Trophoblast cell (in vitro differentiated cells and primary cell): Measurements from ENCODE around the gene SURF2.
A peak's percentile ranks its signal among the peaks of the same experiment; 100 is the strongest.
"Not testable (repeated sequence)": the region's sequence is repeated elsewhere in the genome, so short reads cannot be mapped to it uniquely, and the experiment has no call there.

Experiments used
- DNase-seq, 2 donors: peaks; one replicate each; pipeline ENCODE4 v3.0.0-alpha.2; 2016
- H2AFZ ChIP-seq: 2 replicates; pipeline ENCODE4 v1.6.1; 2013; ENCODE audit warnings: low read length, moderate library complexity, mild to moderate bottlenecking; ENCODE audit not compliant: insufficient read depth, poor library complexity
- H2AK5ac ChIP-seq: 2 replicates; pipeline ENCODE4 v1.6.1; 2013; ENCODE audit warnings: mild to moderate bottlenecking, low read length
- H2BK120ac ChIP-seq: 2 replicates; pipeline ENCODE4 v1.6.1; 2013; ENCODE audit warnings: low read length, mild to moderate bottlenecking, moderate library complexity; ENCODE audit not compliant: insufficient read depth, poor library complexity
- H2BK12ac ChIP-seq: 2 replicates; pipeline ENCODE4 v1.6.1; 2013; ENCODE audit warnings: mild to moderate bottlenecking, low read length, moderate library complexity
- H2BK5ac ChIP-seq: 2 replicates; pipeline ENCODE4 v1.6.1; 2013; ENCODE audit warnings: low read length, low read depth, moderate library complexity, mild to moderate bottlenecking; ENCODE audit not compliant: poor library complexity
- H3K14ac ChIP-seq: 2 replicates; pipeline ENCODE4 v1.6.1; 2013; ENCODE audit warnings: mild to moderate bottlenecking, low read length
- H3K18ac ChIP-seq: 2 replicates; pipeline ENCODE4 v1.6.1; 2013; ENCODE audit warnings: mild to moderate bottlenecking, low read length
- H3K23ac ChIP-seq: 2 replicates; pipeline ENCODE4 v1.6.1; 2013; ENCODE audit warnings: low read length
- H3K27ac ChIP-seq: 2 replicates; pipeline ENCODE4 v1.5.1; 2013; ENCODE audit warnings: low read depth, mild to moderate bottlenecking, inconsistent platforms, low read length, moderate library complexity
- H3K27me3 ChIP-seq: 2 replicates; pipeline ENCODE4 v1.6.1; 2013; ENCODE audit warnings: inconsistent platforms, mild to moderate bottlenecking, low read length, moderate library complexity; ENCODE audit not compliant: insufficient read depth
- H3K36me3 ChIP-seq, 2 experiments: 1 replicate in 1 of 2; 2 replicates in 1 of 2; pipeline ENCODE4 v1.6.1; 2013; ENCODE audit warnings: low read length in 2 of 2, mild to moderate bottlenecking in 2 of 2, moderate library complexity in 1 of 2; ENCODE audit not compliant: insufficient read depth in 2 of 2, control insufficient read depth in 1 of 2
- H3K4ac ChIP-seq: 2 replicates; pipeline ENCODE4 v1.6.1; 2013; ENCODE audit warnings: low read depth, mild to moderate bottlenecking, low read length, moderate library complexity
- H3K4me1 ChIP-seq, 2 experiments: 1 replicate in 1 of 2; 2 replicates in 1 of 2; pipeline ENCODE4 v1.6.1; 2013; ENCODE audit warnings: low read length in 2 of 2, mild to moderate bottlenecking in 2 of 2, moderate library complexity in 1 of 2; ENCODE audit not compliant: insufficient read depth in 2 of 2, control insufficient read depth in 1 of 2
- H3K4me2 ChIP-seq: 2 replicates; pipeline ENCODE4 v1.6.1; 2013; ENCODE audit warnings: inconsistent platforms, mild to moderate bottlenecking, low read length, moderate library complexity
- H3K4me3 ChIP-seq: 2 replicates; pipeline ENCODE4 v1.5.1; 2013; ENCODE audit warnings: mild to moderate bottlenecking, low read depth, low read length, inconsistent platforms
- H3K79me1 ChIP-seq: one replicate; pipeline ENCODE4 v1.6.1; 2013; ENCODE audit warnings: low read length
- H3K79me2 ChIP-seq: 2 replicates; pipeline ENCODE4 v1.6.1; 2013; ENCODE audit warnings: low read length, mild to moderate bottlenecking; ENCODE audit not compliant: control insufficient read depth, insufficient read depth, poor library complexity
- H3K9ac ChIP-seq: 2 replicates; pipeline ENCODE4 v1.6.1; 2013; ENCODE audit warnings: mild to moderate bottlenecking, low read length
- H3K9me3 ChIP-seq: 2 replicates; pipeline ENCODE4 v1.6.1; 2013; ENCODE audit warnings: low read depth, mild to moderate bottlenecking, control low read depth, inconsistent platforms, low read length; ENCODE audit not compliant: insufficient read depth
- H4K12ac ChIP-seq: 2 replicates; pipeline ENCODE4 v1.6.1; 2013; ENCODE audit warnings: low read depth, mild to moderate bottlenecking, low read length, moderate library complexity
- H4K8ac ChIP-seq: 2 replicates; pipeline ENCODE4 v1.6.1; 2013; ENCODE audit warnings: low read depth, mild to moderate bottlenecking, low read length, moderate library complexity
- H4K91ac ChIP-seq: one replicate; pipeline ENCODE4 v1.6.1; 2013; ENCODE audit warnings: low read depth, mild to moderate bottlenecking, low read length, moderate library complexity
- WGBS: extraction: QIAGEN DNeasy Blood & Tissue Kit; methylation state at CpG from one replicate; pipeline ENCODE4 v1.1.7; 2013; ENCODE audit warnings: missing lambda C conversion rate; ENCODE audit not compliant: insufficient read length, insufficient coverage; ENCODE audit errors: extremely low coverage; 5-methylcytosine and 5-hydroxymethylcytosine counted together

SURF2 gene

DNA sequence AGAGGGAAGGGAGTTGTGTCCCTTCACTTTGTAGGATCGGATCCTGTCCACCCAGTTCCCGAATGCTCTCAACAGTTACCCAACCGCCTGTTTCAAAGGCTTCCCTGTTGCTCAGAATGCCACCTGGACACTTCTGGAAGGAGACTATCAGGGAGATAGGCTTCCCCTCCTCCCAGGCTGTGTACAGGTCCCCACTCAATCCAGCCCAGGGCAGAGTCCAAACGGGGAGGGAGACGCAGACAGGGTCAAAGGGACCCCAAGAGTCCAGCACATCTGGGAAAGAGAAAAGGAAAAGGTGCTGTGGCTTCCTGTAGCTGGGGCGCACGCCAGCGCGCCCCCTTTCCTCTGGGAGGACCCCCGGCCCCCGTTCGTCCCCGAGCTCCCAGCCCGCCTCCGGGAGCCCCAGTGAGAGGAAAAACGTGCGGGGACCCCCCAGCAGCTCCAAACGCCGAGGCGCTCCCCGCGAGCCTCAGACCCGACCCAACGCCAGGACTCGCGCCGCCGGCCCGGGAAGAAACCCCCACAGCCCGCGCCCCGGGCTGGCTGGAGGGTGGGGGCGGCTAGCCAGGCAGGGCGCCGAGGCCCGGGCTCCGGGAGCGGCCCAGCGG is 18.9 kb downstream of the SURF2 start:
- H4K91ac ChIP-seq, result peak overlapping the region; percentile 99
- H3K4me1 ChIP-seq, result peaks cover 4 to 5% of the 10 kb centered on the region in 2 experiments
- peak overlapping the region; percentile 98 for H2BK120ac ChIP-seq
- H2AK5ac ChIP-seq, result peak overlapping the region; percentile 92
- peak overlapping the region; percentile 87 for H4K12ac ChIP-seq
- H2BK5ac ChIP-seq, result peak overlapping the region; percentile 96
- H3K14ac ChIP-seq, result peak overlapping the region; percentile 99
- WGBS, result no CpG with 5 or more reads among the region's 39 CpGs
- peak; percentile 59 to 84 for DNase-seq
- peaks cover 17% of the 10 kb centered on the region for H3K79me1 ChIP-seq
- peak overlapping the region; percentile 37 for H3K23ac ChIP-seq
- peak overlapping the region; percentile 99 for H3K9ac ChIP-seq
- H2AFZ ChIP-seq, result peak overlapping the region; percentile 31
- H3K4ac ChIP-seq, result peak overlapping the region; percentile 100
- H3K4me2 ChIP-seq, result peak overlapping the region; percentile 74
- peak overlapping the region; percentile 96 for H4K8ac ChIP-seq
- H2BK12ac ChIP-seq, result no peak overlapping the region
- peaks cover 28 to 29% of the 10 kb centered on the region in 2 experiments for H3K36me3 ChIP-seq
- H3K18ac ChIP-seq, result peak overlapping the region; percentile 99
- H3K4me3 ChIP-seq, result peak overlapping the region; percentile 97
- no peaks in the 10 kb centered on the region for H3K27me3 ChIP-seq
- H3K27ac ChIP-seq, result peak overlapping the region; percentile 96
- H3K9me3 ChIP-seq, result peaks cover 3% of the 10 kb centered on the region
- H3K79me2 ChIP-seq, result peaks cover 28% of the 10 kb centered on the region

DNA sequence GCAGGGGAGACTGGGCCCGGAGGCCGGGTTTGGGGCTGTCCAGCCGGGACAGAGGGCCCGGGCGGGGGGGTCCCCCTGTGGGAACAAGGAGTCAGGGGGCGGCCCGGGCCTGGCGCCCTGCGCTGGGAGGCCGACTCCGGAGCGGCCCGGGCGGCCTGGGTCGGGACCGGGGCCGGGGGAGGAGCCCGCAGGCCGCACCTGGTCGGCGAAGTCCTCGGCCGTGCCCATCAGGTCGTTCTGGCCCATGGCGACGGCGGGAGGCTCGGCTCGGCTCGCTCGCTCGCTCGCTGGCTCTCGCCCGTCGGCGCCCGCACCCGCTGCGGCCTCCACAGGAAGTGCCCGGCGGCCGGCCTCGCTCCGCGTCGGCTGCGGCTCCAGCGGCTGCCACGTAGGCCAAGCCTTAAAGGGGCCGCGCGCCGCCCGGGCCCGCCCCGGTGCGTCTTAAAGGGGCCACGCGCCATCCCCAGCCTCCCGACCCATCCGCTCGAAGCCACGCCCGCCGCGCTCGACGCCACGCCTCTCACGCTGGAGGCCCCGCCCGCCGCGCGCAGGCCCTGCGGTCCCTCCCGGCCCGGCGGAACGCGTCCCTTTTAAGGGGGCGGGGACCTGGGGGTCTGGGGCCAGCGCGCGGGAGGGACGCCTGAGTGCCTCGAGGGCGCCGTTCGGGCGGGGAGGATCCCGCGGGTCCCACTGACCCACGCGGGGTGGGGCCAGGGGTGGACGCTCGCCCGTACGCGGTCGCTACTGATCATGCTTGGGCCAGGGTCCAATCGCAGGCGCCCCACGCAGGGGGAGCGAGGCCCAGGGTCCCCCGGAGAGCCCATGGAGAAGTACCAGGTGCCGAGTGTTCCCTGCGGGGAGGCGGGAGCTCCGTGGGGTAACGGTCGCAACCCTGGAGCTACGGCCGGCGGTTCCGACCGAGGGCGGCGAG is 19.6 kb downstream of the SURF2 start, which contains the start of the genes STKLD1 and SURF4:
Gene STKLD1 (plus strand): TSS at position 643 of the 931 bp plus-strand sequence. CDS start 108 bp downstream, at position 751.
Gene SURF4 (minus strand): TSS at position 337 of the 931 bp plus-strand sequence. CDS start 91 bp downstream, at position 246.
- no peaks in the 10 kb centered on the region for H3K27me3 ChIP-seq
- H3K18ac ChIP-seq, result peak within 1 kb of the TSS; percentile 99
- H3K4me1 ChIP-seq, result peaks cover 2 to 5% of the 10 kb centered on the region in 2 experiments
- no CpG with 5 or more reads among the region's 120 CpGs for WGBS
- H3K14ac ChIP-seq, result peak within 1 kb of the TSS; percentile 99
- peaks cover 3% of the 10 kb centered on the region for H3K9me3 ChIP-seq
- H3K79me1 ChIP-seq, result peaks cover 17% of the 10 kb centered on the region
- peak within 1 kb of the TSS; percentile 92 for H2AK5ac ChIP-seq
- H2BK120ac ChIP-seq, result peak within 1 kb of the TSS; percentile 98
- peak within 1 kb of the TSS; percentile 37 for H3K23ac ChIP-seq
- H4K91ac ChIP-seq, result peak within 1 kb of the TSS; percentile 99
- H3K4ac ChIP-seq, result peak within 1 kb of the TSS; percentile 100
- H3K4me3 ChIP-seq, result peak within 1 kb of the TSS; percentile 97
- H4K12ac ChIP-seq, result peak within 1 kb of the TSS; percentile 87
- H3K27ac ChIP-seq, result peak within 1 kb of the TSS; percentile 96
- no peak within 1 kb of the TSS for H2BK12ac ChIP-seq
- peak within 1 kb of the TSS; percentile 96 for H2BK5ac ChIP-seq
- H4K8ac ChIP-seq, result peak within 1 kb of the TSS; percentile 98
- peak within 1 kb of the TSS; percentile 84 for H3K4me2 ChIP-seq
- peak within 1 kb of the TSS; percentile 99 for H3K9ac ChIP-seq
- DNase-seq, result peak; percentile 96 to 98
- H2AFZ ChIP-seq, result peak within 1 kb of the TSS; percentile 98
- peaks cover 26% of the 10 kb centered on the region for H3K79me2 ChIP-seq
- peaks cover 21 to 22% of the 10 kb centered on the region in 2 experiments for H3K36me3 ChIP-seq

DNA sequence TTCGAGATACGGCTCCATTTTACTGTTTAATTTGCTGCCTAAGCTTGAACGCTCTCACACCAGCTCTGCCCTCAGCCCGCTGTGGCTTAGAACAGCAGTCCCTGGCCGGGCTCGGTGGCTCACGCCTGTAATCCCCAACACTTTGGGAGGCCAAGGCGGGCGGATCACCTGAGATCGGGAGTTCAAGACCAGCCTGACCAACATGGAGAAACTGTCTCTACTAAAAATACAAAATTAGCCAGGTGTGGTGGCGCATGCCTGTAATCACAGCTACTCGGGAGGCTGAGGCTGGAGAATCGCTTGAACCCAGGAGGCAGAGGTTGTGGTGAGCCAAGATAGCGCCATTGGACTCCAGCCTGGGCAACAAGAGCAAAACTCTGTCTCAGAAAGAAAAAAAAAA is 20.9 kb downstream of the SURF2 start:
- H3K9me3 ChIP-seq, H4K91ac ChIP-seq, H2AFZ ChIP-seq, H3K4me2 ChIP-seq, DNase-seq, H2BK12ac ChIP-seq, H3K18ac ChIP-seq, H3K14ac ChIP-seq, H4K12ac ChIP-seq, H3K23ac ChIP-seq, H4K8ac ChIP-seq, H2AK5ac ChIP-seq, H3K27ac ChIP-seq, H3K4ac ChIP-seq, H3K4me3 ChIP-seq, H3K4me1 ChIP-seq, H2BK120ac ChIP-seq, H2BK5ac ChIP-seq, H3K9ac ChIP-seq, H3K27me3 ChIP-seq: not testable (repeated sequence)
- WGBS, result no CpG with 5 or more reads among the region's 14 CpGs
- Histone ChIP-seq H3K36me3 (peaks cover 10 to 11% of the 10 kb centered on the region in 2 experiments), H3K79me1 (peaks cover 17% of the 10 kb centered on the region), H3K79me2 (peaks cover 19% of the 10 kb centered on the region)

DNA sequence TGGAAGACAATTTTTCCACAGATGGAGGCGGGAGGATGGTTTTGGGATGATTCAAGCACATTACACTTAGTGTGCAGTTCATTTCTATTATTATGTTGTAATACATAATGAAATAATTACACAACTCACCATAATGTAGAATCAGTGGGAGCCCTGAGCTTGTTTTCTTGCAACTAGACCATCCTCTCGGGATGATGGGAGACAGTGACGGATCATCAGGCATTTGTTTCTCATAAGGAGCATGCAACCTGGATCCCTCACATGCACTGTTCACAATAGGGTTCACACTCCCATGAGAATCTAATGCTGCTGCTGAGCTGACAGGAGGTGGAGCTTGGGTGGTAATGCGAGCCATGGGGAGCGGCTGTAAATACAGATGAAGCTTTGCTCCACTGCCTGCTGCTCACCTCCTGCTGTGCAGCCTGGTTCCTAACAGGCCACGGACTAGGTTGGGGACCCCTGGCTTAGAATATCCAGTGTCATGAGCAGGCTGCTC is 21.4 kb downstream of the SURF2 start:
- H2BK5ac ChIP-seq, result no peak overlapping the region
- H3K79me1 ChIP-seq, result peaks cover 17% of the 10 kb centered on the region
- no CpG with 5 or more reads among the region's 6 CpGs for WGBS
- peaks cover 7 to 8% of the 10 kb centered on the region in 2 experiments for H3K36me3 ChIP-seq
- H3K27me3 ChIP-seq, result no peaks in the 10 kb centered on the region
- no peak overlapping the region for H3K27ac ChIP-seq
- no peak overlapping the region for H3K4ac ChIP-seq
- peaks cover 5% of the 10 kb centered on the region for H3K9me3 ChIP-seq
- no peak overlapping the region for H3K14ac ChIP-seq
- no peak overlapping the region for H3K9ac ChIP-seq
- H3K23ac ChIP-seq, result no peak overlapping the region
- DNase-seq, result no peak
- no peak overlapping the region for H4K91ac ChIP-seq
- H4K8ac ChIP-seq, result no peak overlapping the region
- no peak overlapping the region for H3K4me3 ChIP-seq
- no peak overlapping the region for H2BK12ac ChIP-seq
- H2AFZ ChIP-seq, result no peak overlapping the region
- peaks cover 17% of the 10 kb centered on the region for H3K79me2 ChIP-seq
- no peak overlapping the region for H3K4me2 ChIP-seq
- H4K12ac ChIP-seq, result no peak overlapping the region
- H2AK5ac ChIP-seq, result no peak overlapping the region
- H3K18ac ChIP-seq, result no peak overlapping the region
- peaks cover 2 to 5% of the 10 kb centered on the region in 2 experiments for H3K4me1 ChIP-seq
- H2BK120ac ChIP-seq, result no peak overlapping the region
